HEK293 (cell line): ENCODE results near the gene AGK.

Source experiments
- CTCF ChIA-PET: fragments of 350-600 bp; formaldehyde crosslinking; extraction: SDS; loops from one replicate; lab custom pipeline; 2021; ENCODE audit warnings: antibody characterized with exemption; lab: Yijun Ruan, JAX
- POLR2A ChIA-PET: fragments of 300-600 bp; formaldehyde crosslinking; extraction: SDS; loops from one replicate; lab custom pipeline; 2020; ENCODE audit warnings: antibody characterized with exemption, inconsistent platforms; lab: Yijun Ruan, JAX
- H3K27ac ChIP-seq: fragments of 200-500 bp; sonication (Bioruptor generic); 2 replicates; pipeline ENCODE4 v1.5.1; 2014; ENCODE audit warnings: low read depth, low read length, control low read depth, inconsistent platforms; ENCODE audit errors: extremely low read depth
- H3K36me3 ChIP-seq, 2 experiments: fragments of 200-500 bp in 1 of 2; sonication (Bioruptor generic) in 1 of 2; 1 replicate in 1 of 2; 2 replicates in 1 of 2; pipeline ENCODE4 v1.5.1; 2014 to 2017; ENCODE audit warnings: inconsistent platforms in 2 of 2, low read length in 2 of 2; ENCODE audit not compliant: control insufficient read depth in 2 of 2, insufficient read depth in 1 of 2
- H3K4me1 ChIP-seq: fragments of 200-500 bp; sonication (Bioruptor generic); 2 replicates; pipeline ENCODE4 v1.5.1; 2014; ENCODE audit warnings: mild to moderate bottlenecking, low read length, inconsistent platforms; ENCODE audit not compliant: control insufficient read depth, insufficient read depth
- H3K4me3 ChIP-seq: 2 replicates; pipeline ENCODE4 v1.5.1; 2011; ENCODE audit warnings: low read depth, mild to moderate bottlenecking, control low read depth, low read length, moderate library complexity
- H3K9me3 ChIP-seq: fragments of 200-500 bp; sonication (Bioruptor generic); 2 replicates; pipeline ENCODE4 v1.5.1; 2014; ENCODE audit warnings: low read depth, low read length, inconsistent platforms; ENCODE audit not compliant: control insufficient read depth, insufficient read depth
- ATF2 ChIP-seq: fragments of 450-650 bp; formaldehyde crosslinking; IDR thresholded peaks from 2 replicates; pipeline ENCODE4 v1.5.1; 2016; ENCODE audit warnings: missing biosample characterization, missing genetic modification characterization, low read depth
- CTCF ChIP-seq: fragments of 450-650 bp; formaldehyde crosslinking; IDR thresholded peaks from 2 replicates; pipeline ENCODE4 v1.5.1; 2016; ENCODE audit warnings: missing biosample characterization, missing genetic modification characterization
- EGR2 ChIP-seq: fragments of 450-650 bp; formaldehyde crosslinking; IDR thresholded peaks from 2 replicates; pipeline ENCODE4 v1.5.1; 2016; ENCODE audit warnings: low read depth, missing biosample characterization, missing genetic modification characterization
- ELK4 ChIP-seq: IDR thresholded peaks from 2 replicates; pipeline ENCODE4 v1.6.1; 2011; ENCODE audit warnings: mild to moderate bottlenecking, low read depth, low read length, borderline replicate concordance
- GLI4 ChIP-seq: fragments of 450-650 bp; formaldehyde crosslinking; IDR thresholded peaks from 2 replicates; pipeline ENCODE4 v1.5.1; 2016; ENCODE audit warnings: missing biosample characterization, missing genetic modification characterization
- HOXD13 ChIP-seq: sonication (generic); formaldehyde crosslinking; IDR thresholded peaks from 2 replicates; pipeline ENCODE4 v1.8.0; 2022; ENCODE audit warnings: missing genetic modification reagents, borderline replicate concordance
- KLF8 ChIP-seq: fragments of 450-650 bp; formaldehyde crosslinking; IDR thresholded peaks from 2 replicates; pipeline ENCODE4 v1.5.1; 2016; ENCODE audit warnings: missing biosample characterization, missing genetic modification characterization
- MZF1 ChIP-seq: fragments of 450-650 bp; formaldehyde crosslinking; IDR thresholded peaks from 2 replicates; pipeline ENCODE4 v1.5.1; 2017; ENCODE audit warnings: missing biosample characterization, missing genetic modification characterization, borderline replicate concordance
- PATZ1 ChIP-seq: fragments of 450-650 bp; formaldehyde crosslinking; IDR thresholded peaks from 2 replicates; pipeline ENCODE4 v1.5.1; 2016; ENCODE audit warnings: missing biosample characterization, missing genetic modification characterization
- ZNF10 ChIP-seq: fragments of 450-650 bp; formaldehyde crosslinking; IDR thresholded peaks from 2 replicates; pipeline ENCODE4 v1.5.1; 2017; ENCODE audit warnings: missing biosample characterization, missing genetic modification characterization
- ZNF146 ChIP-seq: fragments of 450-650 bp; formaldehyde crosslinking; IDR thresholded peaks from 2 replicates; pipeline ENCODE4 v1.5.1; 2016; ENCODE audit warnings: missing biosample characterization, missing genetic modification characterization
- ZNF155 ChIP-seq: fragments of 450-650 bp; formaldehyde crosslinking; IDR thresholded peaks from 2 replicates; pipeline ENCODE4 v1.5.1; 2016; ENCODE audit warnings: missing biosample characterization, missing genetic modification characterization
- ZNF19 ChIP-seq: fragments of 450-650 bp; formaldehyde crosslinking; IDR thresholded peaks from 2 replicates; pipeline ENCODE4; 2016; ENCODE audit warnings: missing biosample characterization, missing genetic modification characterization, low read depth
- ZNF202 ChIP-seq: fragments of 450-650 bp; formaldehyde crosslinking; IDR thresholded peaks from 2 replicates; pipeline ENCODE4 v1.5.1; 2016; ENCODE audit warnings: missing biosample characterization, missing genetic modification characterization, borderline replicate concordance
- ZNF394 ChIP-seq: fragments of 450-650 bp; formaldehyde crosslinking; IDR thresholded peaks from 2 replicates; pipeline ENCODE4 v1.5.1; 2016; ENCODE audit warnings: missing biosample characterization, missing genetic modification characterization, mild to moderate bottlenecking, moderate library complexity, borderline replicate concordance
- ZNF513 ChIP-seq: fragments of 450-650 bp; IDR thresholded peaks from 2 replicates; pipeline ENCODE4 v1.5.1; 2018; ENCODE audit warnings: missing biosample characterization, missing genetic modification characterization
- ZNF514 ChIP-seq: fragments of 450-650 bp; formaldehyde crosslinking; IDR thresholded peaks from 2 replicates; pipeline ENCODE4 v1.5.1; 2016; ENCODE audit warnings: missing biosample characterization, missing genetic modification characterization
- ZNF555 ChIP-seq: fragments of 450-650 bp; formaldehyde crosslinking; conservative IDR thresholded peaks from 2 replicates; pipeline ENCODE4 v1.5.1; 2017; ENCODE audit warnings: missing biosample characterization, mild to moderate bottlenecking, missing genetic modification characterization, inconsistent platforms
- ZNF658 ChIP-seq: fragments of 450-650 bp; formaldehyde crosslinking; IDR thresholded peaks from 2 replicates; pipeline ENCODE4; 2016; ENCODE audit warnings: missing biosample characterization, missing genetic modification characterization
- ZNF670 ChIP-seq: fragments of 450-650 bp; formaldehyde crosslinking; IDR thresholded peaks from 2 replicates; pipeline ENCODE4 v1.5.1; 2016; ENCODE audit warnings: missing biosample characterization, missing genetic modification characterization, low read depth
- ZNF837 ChIP-seq: fragments of 450-650 bp; formaldehyde crosslinking; IDR thresholded peaks from 2 replicates; pipeline ENCODE4 v1.5.1; 2016; ENCODE audit warnings: missing biosample characterization, missing genetic modification characterization

AGK gene

GRCh38 chr7:141610671-141611070, 59.5 kb downstream of the AGK start:
- TF ChIP-seq ZNF513 (tag by site-specific recombination) (no peak), ZNF670 (tag by site-specific recombination) (no peak), HOXD13 (CRISPR knock-in tag) (no peak)
- Histone ChIP-seq H3K27ac (no peak overlapping the region), H3K4me1 (no peaks in the 10 kb centered on the region), H3K4me3 (no peak overlapping the region), H3K36me3 (peaks cover 4 to 54% of the 10 kb centered on the region in 2 experiments; a peak in 2 of 3 replicates), H3K9me3 (no peaks in the 10 kb centered on the region)
- CTCF ChIA-PET, result interaction anchor here (0.6 to 0.9 kb wide), 2 partner anchors 9 to 1117 kb away, joined by 3 read pairs; no protein-coding TSS in a partner anchor
- POLR2A ChIA-PET, result no interaction called here

- no peak overlapping the region for H3K4me3 ChIP-seq
- no peak overlapping the region for H3K27ac ChIP-seq
- no peaks in the 10 kb centered on the region for H3K4me1 ChIP-seq
- CTCF ChIA-PET, result no interaction called here
- H3K36me3 ChIP-seq, result peaks cover 4 to 47% of the 10 kb centered on the region in 2 experiments; a peak in 2 of 3 replicates
- POLR2A ChIA-PET, result no interaction called here
- no peak for TF ChIP-seq MZF1 (tag by site-specific recombination)
- TF ChIP-seq ZNF394 (tag by site-specific recombination), result no peak
- TF ChIP-seq ZNF837 (tag by site-specific recombination), result no peak
- no peak for TF ChIP-seq HOXD13 (CRISPR knock-in tag)
- no peak for TF ChIP-seq ELK4
- no peak for TF ChIP-seq ZNF658 (tag by site-specific recombination)
- no peak for TF ChIP-seq ZNF155 (tag by site-specific recombination)
- no peak for TF ChIP-seq ZNF10 (tag by site-specific recombination)
- TF ChIP-seq ZNF202, result no peak
- no peak for TF ChIP-seq ATF2 (tag by site-specific recombination)
- TF ChIP-seq KLF8, result no peak
- TF ChIP-seq ZNF514, result no peak
- no peak for TF ChIP-seq CTCF
- no peak for TF ChIP-seq ZNF19 (tag by site-specific recombination)
- TF ChIP-seq PATZ1 (tag by site-specific recombination), result no peak
- TF ChIP-seq ZNF555 (tag by site-specific recombination), result no peak
- TF ChIP-seq EGR2, result no peak
- TF ChIP-seq GLI4 (tag by site-specific recombination), result no peak
- no peak for TF ChIP-seq ZNF146 (tag by site-specific recombination)
- no peaks in the 10 kb centered on the region for H3K9me3 ChIP-seq
These were observed 61.7 kb downstream of the AGK start for GRCh38 chr7:141612861-141613260.
